CD4-positive, alpha-beta T cell treated with Interferon gamma for 1 hour (primary cell): ENCODE results near the gene CEACAM5.
"Not testable (repeated sequence)": the region's sequence is repeated elsewhere in the genome, so short reads cannot be mapped to it uniquely, and the experiment has no call there.

Experiments
- DNase-seq: peaks from one replicate; pipeline ENCODE4 v3.0.0-alpha.2; 2020

CEACAM5 gene

DNA sequence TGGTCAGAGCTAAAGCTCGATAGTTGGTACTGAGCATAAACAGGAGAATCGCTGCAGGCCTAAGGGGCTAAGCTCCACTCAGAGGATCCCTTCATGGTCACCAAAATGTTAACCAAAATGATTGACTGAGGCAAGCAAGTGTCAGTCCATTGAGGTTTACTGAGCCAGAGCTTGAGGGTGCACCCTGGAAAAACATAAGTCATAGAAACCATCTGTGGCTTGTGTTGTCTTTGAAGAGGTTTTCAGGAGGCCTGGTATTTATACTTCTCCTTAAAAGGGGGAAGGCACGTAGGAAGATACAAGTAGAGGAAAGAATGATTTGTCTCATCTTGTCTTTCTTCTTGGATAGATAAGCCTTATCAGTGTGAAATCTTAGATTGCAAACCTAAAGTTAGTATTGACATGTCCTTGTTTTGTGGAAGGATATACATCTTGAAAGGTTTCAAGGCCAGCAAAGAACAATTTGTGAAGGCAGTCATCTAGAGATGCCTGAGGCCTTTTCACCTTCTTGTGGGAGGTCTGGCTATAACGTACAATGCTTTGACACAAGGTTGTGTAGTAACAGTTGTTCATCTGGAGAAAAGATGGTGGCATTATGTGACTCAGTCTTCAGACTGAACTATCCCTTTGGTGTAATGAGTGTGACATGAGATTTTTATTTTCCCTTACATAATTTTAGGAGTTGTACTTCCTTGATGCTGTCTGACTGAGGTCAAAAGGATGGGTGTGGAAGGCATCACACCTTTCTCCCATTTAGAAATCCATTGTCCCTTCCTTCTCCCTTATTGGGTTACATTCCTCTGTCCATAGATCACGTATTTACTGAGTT lies 32.2 kb downstream of the CEACAM5 start:
- DNase-seq = no peak

DNA sequence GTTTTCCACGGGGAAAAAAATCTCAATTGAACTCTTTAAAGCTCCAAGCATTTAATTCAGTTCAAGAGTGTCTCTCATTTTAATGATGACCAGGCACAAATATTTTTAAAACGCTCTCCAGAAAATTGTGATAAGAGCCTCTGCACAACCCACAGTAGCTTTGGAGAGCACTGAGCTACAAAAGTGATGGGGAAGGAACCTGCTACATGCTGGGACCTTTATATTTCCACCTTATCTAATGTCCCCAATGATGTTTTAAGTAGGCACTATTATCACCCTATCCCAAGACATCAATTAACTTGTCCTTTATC lies 32.8 kb downstream of the CEACAM5 start:
- DNase-seq = no peak

DNA sequence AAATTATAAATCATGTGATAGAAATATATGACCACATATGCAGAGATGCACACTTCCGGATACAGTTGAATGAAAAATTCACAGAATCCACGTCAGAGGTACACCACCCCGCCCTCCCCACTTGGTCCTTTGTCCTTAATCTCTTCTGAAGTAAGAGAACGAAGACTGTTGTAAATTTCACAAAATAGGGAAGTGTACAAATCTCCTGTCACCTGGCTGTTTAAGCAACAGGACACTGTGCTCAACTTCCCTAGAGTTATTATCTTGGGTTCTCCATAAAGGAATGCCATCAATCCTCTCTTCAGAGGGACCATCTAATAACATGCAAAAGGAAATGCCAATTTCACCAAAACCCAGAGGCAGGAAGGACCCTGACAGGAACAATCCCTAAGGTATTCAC lies 36.4 kb downstream of the CEACAM5 start:
- peak; percentile 10 for DNase-seq

DNA sequence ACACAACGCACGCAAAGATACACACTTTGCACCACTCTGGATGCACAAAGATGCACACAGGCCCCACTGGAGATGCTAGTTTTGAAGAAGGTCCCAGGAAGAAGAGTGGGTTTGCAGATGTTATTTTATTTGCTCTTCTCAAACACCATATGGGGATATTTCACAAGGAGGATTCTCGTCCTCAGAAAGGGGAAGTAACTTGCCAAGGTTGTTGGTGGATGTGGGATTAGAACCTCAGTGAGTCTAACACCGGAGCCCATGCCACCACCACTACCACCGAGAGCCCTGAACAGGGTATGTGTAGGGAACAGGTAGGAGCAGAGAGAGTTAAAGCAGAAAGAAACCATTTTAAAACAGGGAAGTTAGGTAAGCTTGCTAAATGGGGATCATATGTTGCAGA lies 37.3 kb downstream of the CEACAM5 start:
- no peak for DNase-seq

DNA sequence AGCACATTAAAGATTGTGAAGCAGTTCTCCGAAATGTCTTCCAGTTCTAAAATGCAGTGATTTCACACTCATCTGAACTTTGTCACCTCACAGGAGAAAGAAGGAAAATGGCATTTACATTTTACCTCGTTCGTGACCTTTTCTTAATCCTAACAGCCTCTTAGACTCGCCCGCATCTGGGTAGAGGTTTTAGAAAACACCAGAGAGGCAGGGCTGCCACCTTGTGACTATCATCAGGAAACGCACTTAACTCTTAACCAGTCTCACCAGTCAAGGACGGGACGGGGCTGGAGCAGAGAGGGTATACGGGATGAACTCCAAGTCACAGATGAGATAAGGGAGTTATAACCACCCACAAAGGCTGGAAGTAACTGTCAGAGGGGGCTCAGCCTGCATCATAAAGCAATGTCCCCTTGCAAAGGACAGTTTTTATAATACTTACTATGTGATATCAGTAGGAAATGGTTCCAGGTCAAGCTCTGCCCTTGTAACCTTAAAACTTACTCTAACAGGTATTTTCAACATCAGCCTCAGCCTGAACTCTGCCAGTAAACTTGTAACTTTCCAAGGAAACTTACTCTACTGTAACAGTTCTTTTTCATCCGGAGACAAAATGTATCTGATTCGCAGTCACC lies 38.3 kb downstream of the CEACAM5 start:
- DNase-seq = peak; percentile 25

DNA sequence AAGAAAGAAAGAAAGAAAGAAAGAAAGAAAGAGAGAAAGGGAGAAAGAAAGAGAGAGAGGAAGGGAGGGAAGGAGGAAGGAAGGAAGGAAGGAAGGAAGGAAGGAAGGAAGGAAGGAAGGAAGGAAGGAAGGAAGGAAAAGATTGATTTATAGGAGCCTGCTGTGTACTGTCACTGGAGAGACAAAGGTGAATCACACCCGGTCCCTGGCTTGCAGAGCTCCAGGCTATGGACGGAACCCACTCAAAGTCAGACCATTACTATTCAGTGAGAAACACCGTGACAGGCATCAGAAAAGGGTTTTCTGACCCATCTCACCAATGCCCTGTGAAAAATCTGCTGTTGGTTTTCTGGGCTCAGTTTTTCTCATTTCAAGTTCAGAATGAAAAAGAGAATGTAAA lies 39.6 kb downstream of the CEACAM5 start:
- no peak for DNase-seq

DNA sequence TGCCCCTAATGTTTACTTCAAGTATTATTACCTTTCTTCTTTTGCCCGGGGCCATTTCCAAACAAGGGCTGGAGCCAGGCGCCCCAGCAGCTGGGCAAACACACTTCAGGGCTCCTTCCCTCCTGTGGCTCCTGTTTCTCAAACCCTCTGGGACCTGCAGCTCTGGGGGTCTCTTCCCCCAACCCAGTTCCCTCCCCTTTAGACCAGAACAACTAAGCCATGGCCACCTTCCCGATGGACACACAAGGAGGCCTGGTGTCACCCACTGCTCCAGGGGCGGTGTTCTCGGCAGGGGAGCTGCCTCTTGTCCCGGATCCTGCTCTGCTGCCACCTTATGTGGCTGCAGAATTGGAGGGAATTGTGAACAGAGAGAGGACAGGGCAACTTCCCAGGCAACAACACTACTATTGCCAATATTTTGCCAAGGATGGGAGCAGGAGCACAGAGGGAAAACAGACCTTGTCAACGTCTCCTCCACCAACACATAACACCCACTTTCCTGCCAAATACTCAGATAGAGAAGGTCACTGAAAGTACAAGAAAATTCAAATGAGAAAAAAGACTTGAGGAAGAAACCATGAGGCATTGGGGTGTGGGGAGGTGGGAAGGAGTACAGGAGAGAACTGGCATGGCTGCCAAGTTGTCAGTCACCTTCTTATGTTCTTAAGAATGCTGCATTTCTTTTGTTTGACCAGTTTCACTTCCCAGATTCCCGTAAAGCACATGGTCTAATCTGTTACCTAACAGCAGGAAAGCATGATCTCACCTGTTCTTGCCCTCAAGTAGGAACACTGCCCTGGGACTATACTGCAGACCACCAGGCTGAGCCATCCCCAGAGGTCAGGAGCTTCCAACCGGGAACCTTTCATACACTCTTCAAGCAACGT lies 42.1 kb downstream of the CEACAM5 start:
- DNase-seq = not testable (repeated sequence)

DNA sequence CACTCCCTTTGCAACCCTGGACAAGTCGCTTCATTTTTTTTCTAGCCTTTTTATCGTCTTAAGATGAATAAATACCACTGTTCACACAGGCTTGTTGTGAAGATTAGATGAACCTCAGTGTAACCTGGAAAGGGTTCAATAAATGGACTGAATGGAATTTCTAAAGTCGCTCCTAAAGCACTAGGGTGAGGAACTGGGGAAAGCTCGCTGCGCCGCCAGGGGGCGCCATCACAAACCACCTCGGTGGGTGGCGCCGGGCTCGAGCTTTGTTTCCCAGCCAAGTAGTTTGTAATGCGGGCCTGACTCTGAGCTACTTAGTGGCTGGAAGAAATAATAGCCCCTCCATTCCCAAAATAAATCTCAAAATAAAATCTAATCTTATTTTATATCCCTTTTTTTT lies 44.7 kb downstream of the CEACAM5 start:
- DNase-seq = peak; percentile 63

DNA sequence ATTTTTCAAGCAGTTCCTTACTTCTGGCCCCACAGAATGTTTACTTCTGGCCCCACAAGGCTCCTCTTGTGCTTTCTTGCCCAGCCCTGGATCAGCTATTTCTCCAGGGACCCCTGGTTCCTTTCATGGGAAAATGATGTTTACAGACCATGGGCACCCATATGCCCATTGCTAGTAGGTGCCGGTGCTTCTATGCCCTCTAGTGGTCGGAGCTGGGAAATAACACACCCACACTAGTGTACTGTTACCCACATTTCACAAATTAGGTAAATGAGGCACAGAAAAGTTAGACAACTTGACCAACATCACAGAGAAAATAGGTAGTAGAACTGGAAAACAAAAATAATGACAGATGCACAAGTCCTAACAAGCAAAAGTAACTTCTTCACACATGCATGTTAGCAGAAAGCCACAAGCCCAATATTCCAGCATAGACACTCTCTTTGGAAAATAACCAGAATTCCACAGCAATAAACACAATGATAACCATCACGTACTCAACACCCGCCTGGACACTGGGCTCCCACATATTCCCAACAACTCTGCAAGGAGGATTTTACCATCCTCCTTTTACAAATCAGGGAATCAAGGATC lies 45.6 kb downstream of the CEACAM5 start:
- peak; percentile 52 for DNase-seq

DNA sequence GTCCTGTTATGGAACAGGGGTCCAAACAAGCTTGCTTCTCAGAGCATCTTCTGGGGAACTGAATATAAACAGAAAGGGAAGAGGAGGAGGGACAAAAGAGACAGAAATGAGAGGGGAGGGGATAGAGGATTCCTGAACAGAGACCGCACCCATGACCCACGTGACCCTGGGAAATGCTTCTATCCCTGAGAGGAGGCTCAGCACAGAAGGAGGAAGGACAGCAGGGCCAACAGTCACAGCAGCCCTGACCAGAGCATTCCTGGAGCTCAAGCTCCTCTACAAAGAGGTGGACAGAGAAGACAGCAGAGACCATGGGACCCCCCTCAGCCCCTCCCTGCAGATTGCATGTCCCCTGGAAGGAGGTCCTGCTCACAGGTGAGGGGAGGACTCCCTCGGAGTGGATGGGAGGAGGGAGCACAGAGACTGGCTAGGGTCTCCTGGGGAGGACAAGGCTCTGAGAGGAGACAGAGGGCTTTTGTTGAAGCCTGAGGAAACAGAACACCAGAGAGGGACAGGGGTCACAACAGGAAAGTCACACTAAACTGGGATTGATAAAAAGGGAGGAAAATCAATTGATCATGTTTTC lies 47.0 kb downstream of the CEACAM5 start, which contains the start of gene CEACAM6:
TSS of gene CEACAM6 (plus strand) at position 203 of the 586 bp plus-strand sequence. CDS start at position 312, 109 bp downstream.
- no peak for DNase-seq

DNA sequence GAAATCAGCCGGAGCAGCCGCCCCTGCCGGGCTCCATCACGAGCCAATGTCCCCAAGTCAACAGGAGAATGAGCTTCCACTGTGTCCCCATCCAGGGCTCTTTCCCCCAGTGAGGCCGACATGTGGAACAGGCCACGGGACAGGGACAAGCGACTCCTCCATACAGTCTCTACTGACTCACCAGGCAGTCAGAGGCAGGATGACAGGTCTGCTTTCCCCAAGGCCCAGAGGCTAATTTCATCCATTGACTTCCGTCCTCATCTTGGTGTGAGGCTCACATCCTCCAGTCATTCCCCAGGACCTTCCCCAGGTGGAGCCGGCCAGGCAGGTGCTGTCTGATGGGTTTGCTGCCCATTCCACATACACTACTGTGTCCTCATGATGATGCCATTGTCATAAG lies 50.4 kb downstream of the CEACAM5 start:
- DNase-seq = no peak

DNA sequence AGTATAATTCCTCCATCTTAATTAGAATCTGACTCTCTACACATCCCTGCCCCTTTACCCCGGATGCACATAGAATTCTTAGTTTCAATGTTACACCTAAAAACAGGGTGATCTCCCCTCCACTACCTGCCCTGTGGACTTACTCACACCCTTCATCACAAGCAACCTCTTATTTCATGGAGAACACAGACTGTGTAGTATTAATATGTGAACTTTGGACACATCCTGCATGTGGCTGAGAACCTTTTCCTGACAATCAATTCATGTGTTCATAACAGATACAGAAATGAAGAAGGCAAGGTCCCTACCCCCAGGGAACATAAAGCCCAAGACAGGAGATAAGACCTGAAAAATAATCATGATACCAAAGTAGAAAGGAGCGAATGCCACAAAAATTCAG lies 58.7 kb downstream of the CEACAM5 start:
- DNase-seq = no peak

DNA sequence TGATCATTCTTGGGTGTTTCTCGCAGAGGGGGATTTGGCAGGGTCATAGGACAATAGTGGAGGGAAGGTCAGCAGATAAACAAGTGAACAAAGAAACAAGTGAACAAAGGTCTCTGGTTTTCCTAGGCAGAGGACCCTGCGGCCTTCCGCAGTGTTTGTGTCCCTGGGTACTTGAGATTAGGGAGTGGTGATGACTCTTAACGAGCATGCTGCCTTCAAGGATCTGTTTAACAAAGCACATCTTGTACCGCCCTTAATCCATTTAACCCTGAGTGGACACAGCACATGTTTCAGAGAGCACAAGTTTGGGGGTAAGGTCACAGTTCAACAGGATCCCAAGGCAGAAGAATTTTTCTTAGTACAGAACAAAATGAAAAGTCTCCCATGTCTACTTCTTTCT lies 59.7 kb downstream of the CEACAM5 start:
- not testable (repeated sequence) for DNase-seq

DNA sequence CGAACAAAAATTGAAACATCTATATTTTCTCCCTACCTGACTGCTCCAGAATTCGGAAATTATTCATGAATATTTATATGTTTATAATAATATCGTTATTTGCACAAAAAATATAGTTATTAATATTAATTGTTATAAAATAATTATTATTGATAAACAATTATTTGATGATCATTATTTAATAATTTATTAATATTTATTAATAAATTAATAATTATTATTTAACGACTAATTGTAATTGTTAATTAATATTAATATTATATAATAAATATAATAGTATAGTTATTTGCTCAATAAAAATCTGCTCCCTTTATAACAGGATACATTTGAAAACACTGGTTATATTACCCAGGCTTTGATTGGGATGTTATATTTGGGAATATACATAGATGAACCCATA lies 61.2 kb downstream of the CEACAM5 start:
- DNase-seq = no peak

DNA sequence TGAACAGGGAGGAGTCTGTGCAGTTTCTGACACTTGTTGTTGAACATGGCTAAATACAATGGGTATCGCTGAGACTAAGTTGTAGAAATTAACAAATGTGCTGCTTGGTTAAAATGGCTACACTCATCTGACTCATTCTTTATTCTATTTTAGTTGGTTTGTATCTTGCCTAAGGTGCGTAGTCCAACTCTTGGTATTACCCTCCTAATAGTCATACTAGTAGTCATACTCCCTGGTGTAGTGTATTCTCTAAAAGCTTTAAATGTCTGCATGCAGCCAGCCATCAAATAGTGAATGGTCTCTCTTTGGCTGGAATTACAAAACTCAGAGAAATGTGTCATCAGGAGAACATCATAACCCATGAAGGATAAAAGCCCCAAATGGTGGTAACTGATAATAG lies 63.0 kb downstream of the CEACAM5 start:
- no peak for DNase-seq

DNA sequence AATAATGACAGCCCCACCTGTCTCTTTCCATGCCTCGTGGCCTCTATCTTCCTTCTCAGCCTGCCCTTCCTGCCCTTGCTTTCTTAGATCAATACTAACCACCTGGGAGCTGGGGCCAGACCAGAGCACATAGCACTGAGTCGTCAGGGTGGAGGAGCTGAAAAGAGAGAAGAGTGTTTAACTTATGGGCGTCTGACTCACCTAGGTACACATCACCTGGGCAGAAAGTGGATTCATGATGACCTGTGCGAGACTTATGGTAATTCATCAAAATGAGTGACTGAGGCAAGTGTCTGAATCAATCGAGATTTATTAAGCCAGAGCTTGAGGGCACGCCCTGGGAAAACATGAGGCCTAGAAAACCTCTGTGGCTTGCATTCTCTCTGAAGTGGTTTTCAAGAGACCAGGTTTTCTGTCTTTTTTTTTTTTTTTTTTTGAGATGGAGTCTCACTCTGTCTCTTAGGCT lies 66.1 kb downstream of the CEACAM5 start:
- peak; percentile 32 for DNase-seq

DNA sequence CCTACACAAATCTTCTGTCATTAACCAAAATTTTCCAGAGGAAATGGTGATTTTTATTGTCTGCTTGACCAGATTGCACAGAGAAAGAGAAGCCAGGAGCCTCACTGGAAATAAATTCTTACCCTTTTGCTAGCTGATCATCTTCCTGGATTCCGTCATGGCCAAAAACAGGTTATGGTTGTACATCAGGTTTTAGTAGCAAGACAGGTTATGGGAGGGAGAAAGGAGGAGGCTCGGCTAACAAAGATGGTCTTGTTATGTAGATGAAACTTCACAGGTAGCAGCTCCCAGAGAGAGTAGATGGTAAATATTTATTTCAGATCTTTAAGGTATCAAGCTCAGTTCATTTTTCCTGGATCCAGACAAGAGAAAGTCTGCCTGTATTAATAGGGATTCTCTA lies 68.3 kb downstream of the CEACAM5 start:
- DNase-seq = no peak
